B cell (primary cell): Measurements from ENCODE around the gene RAD51B.

ENCODE experiments used
- EZH2 ChIP-seq: IDR thresholded peaks from 2 replicates; pipeline ENCODE4 v1.6.1; 2012; ENCODE audit warnings: borderline replicate concordance, low read depth, mild to moderate bottlenecking, moderate library complexity, low read length; ENCODE audit not compliant: insufficient read depth, poor library complexity, severe bottlenecking
- TF ChIP-seq, protein P1 (sequence below): fragments of 200-600 bp; IDR thresholded peaks from one replicate; pipeline ENCODE4 v1.8.0; 2022; ENCODE audit warnings: antibody characterized with exemption, mild to moderate bottlenecking

- TF ChIP-seq, protein P1, sequence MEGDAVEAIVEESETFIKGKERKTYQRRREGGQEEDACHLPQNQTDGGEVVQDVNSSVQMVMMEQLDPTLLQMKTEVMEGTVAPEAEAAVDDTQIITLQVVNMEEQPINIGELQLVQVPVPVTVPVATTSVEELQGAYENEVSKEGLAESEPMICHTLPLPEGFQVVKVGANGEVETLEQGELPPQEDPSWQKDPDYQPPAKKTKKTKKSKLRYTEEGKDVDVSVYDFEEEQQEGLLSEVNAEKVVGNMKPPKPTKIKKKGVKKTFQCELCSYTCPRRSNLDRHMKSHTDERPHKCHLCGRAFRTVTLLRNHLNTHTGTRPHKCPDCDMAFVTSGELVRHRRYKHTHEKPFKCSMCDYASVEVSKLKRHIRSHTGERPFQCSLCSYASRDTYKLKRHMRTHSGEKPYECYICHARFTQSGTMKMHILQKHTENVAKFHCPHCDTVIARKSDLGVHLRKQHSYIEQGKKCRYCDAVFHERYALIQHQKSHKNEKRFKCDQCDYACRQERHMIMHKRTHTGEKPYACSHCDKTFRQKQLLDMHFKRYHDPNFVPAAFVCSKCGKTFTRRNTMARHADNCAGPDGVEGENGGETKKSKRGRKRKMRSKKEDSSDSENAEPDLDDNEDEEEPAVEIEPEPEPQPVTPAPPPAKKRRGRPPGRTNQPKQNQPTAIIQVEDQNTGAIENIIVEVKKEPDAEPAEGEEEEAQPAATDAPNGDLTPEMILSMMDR, result no peak
- no peak for TF ChIP-seq EZH2
Measured at GRCh38 chr14:68398370-68398769, 578.8 kb downstream of the RAD51B start.
